Spleen (tissue), 7 donors: Measurements from ENCODE around the gene PIK3C2G.

Experiments
- CTCF ChIP-seq, 11 experiments: fragments of 200-600 bp in 7 of 11; fragments of 450-650 bp in 4 of 11; sonication (generic) in 4 of 11; IDR thresholded peaks in 8 of 11; conservative IDR thresholded peaks in 3 of 11; 1 replicate in 7 of 11; 2 replicates in 4 of 11; pipeline versions ENCODE4 v1.4.0 to v1.8.0; 2016 to 2021; ENCODE audit warnings: antibody characterized with exemption in 11 of 11, inconsistent platforms in 4 of 11, mild to moderate bottlenecking in 1 of 11
- POLR2A ChIP-seq, 3 donors: fragments of 450-650 bp; IDR thresholded peaks; one replicate each; pipeline ENCODE4 v1.5.1; 2017; ENCODE audit warnings: antibody characterized with exemption in 3 of 3, mild to moderate bottlenecking in 1 of 3
- POLR2AphosphoS5 ChIP-seq, 3 donors: sonication (generic); formaldehyde crosslinking; IDR thresholded peaks; one replicate each; pipeline ENCODE4 v1.5.1; 2017; ENCODE audit warnings: antibody characterized with exemption in 3 of 3
- donor health status: DM: no; HTN: no; CAD: no; lungs with moderate emphysema.
- donor health status: DM: no; HTN: no; CAD: no.
- donor health status: DM: no; HTN: no; CAD: no.

- TF ChIP-seq CTCF (IDR thresholded peaks at IDR 0.05 in 8 of 11, conservative IDR thresholded peaks at IDR 0.05 in 3 of 11) (no peak), POLR2A (IDR thresholded peaks at IDR 0.05) (no peak), POLR2AphosphoS5 (IDR thresholded peaks at IDR 0.05) (no peak)
These were observed 114.3 kb downstream of the PIK3C2G start for GRCh38 chr12:18375583-18375982.
